Inflammatory macrophage treated with lipopolysaccharide for 4 hours (primary cell): ENCODE results near the gene ERGIC1.

Source experiments
- DNase-seq: peaks from one replicate; pipeline ENCODE4 v3.0.0-alpha.2; 2020

The ERGIC1 gene

GRCh38 chr5:172801179-172801671 is 32.8 kb upstream of the ERGIC1 start:
- DNase-seq: peak; percentile 88

- no peak for DNase-seq
These were observed 31.9 kb upstream of the ERGIC1 start for GRCh38 chr5:172802112-172802511.

DNA sequence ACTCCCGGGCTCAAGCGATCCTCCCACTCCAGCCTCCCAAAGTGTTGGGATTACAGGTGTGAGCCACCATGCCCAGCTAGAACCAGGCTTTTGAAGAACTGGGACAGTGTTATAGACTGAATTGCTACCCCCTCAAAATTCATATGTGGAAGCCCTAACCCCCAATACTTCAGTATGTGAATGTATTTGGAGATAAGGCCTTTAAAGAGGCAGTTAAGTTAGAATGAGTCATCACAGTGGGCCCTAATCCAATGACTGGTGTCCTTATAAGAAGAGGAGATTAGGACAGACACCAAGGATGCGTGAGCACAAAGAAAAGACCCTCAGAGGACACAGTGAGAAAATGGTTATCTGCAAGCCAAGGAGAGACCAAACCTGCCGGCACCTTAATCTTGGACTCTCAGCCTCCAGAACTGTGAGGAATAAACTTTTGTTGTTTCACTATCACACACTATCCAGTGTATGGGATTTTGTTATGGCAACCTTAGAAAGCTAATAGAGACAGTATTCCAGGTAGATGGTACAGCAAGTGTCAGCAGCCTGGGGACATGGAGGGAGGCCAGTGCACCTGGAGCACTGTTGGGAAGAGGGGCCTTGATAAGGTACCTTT is 31.4 kb upstream of the ERGIC1 start:
- DNase-seq: no peak

DNA sequence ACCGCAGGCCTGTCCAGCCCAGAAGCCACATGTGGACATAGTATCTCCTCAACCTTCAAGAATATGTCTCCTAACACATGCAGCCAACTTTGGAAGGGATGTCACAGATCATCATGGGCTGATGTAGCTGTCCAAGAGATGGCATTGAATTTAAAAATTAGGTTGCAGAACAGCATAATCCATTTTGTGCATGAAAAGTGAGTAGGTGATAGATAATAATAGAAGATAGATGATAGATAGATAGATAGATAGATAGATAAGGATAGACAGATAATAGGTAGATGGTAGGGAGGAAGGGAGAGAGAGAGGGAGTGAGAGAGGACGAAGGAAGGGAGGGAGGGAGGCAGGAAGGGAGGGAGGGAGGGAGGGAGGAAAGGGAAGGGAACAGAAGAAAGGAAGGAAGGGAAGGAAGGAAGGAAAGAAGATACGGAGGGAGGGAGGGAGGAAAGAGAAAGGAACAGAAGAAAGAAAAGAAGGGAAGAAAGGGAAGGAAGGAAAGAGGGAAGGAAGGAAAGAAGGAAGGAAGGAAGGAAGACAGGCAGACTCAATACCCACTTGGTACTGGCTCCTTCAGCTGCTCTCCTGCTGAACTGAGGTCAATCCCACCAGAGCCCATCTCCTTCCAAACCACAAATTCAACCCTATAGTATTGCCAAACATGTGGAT is 28.9 kb upstream of the ERGIC1 start:
- DNase-seq: no peak

DNA sequence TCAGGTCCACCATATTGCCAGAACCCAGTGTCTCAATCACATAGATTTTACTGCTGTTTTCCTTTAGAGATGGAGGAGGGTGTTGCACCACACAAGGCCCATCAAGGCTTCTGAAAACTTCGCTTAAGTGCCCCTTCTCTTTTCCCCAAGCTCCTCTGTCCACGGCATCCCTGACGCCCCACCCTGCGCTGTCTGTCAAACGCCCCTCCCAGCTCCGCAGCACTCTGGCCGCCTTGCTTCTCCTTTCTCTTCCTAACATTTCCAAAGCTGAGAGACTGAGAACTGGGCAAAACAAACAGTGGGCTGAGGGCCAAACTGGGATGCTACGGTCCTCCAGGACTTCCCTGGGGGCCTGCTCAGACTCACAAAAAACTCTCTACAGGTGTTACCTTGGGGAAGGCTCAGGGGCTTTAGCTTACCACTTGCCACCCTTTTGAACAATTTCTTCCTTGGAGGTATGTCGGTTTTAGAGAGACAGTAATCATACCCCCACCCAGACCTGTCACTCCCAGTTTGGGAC is 28.3 kb upstream of the ERGIC1 start:
- no peak for DNase-seq

DNA sequence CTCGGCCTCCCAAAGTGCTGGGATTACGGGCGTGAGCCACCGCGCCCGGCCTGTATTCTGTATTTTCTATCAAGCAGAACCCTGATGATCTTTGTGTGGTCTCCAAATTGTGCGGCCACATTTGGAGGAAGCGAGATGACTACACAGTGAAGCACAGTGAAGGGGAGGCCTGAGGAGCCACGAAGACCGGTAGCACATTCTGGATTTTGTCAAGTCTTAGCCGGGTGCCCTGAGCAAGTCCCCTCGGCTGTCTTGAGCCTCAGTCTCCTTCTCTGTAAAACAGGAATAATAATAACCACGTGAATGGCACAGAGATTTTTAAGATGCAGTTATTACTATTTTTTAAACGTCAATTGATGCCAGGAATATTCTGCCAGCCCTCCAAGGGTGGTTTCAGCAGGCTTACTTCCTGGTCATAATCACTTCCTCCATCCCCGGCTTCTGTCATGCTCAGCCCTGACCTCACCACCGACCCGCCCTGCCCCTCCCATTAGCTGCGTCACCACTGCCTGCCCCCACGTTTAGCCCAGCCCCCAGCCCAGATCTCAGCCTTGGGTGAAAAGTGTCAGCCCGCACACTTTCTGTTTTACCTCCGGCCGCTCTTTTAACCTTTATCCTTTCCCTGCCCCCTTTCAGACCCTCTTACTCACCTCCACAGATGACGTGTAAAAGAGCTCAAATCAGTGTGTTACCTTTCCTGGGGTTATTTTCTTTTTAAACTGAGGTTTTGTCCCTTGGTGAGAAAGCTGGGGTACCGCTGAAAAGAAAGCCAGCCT is 27.0 kb upstream of the ERGIC1 start:
- peak; percentile 96 for DNase-seq

GRCh38 chr5:172807766-172808311 is 26.2 kb upstream of the ERGIC1 start:
- no peak for DNase-seq

GRCh38 chr5:172809774-172810173 is 24.3 kb upstream of the ERGIC1 start:
- no peak for DNase-seq

- DNase-seq: peak; percentile 81
These were observed 23.1 kb upstream of the ERGIC1 start for GRCh38 chr5:172810996-172811395.

- peak; percentile 78 for DNase-seq
These were observed 18.4 kb upstream of the ERGIC1 start for GRCh38 chr5:172815631-172816030.

- DNase-seq: peak; percentile 84
These were observed 17.0 kb upstream of the ERGIC1 start for GRCh38 chr5:172816925-172817562.

DNA sequence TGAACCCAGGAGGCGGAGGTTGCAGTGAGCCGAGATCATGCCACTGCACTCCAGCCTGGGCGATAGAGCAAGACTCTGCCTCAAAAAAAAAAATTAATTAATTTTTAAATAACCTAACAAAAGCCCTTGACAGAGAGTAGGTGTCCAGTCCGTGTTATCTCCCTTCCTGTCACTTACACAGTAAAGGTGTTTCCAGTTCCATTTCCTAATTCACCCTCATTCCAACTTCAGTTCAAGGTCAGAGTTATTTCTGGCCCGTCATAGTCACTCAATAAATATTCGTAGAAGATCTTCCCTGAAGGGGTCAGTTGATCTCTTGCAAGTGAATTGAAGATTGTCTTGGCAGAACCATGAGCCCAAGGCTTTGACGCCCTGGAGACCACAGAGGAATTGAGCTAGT is 16.4 kb upstream of the ERGIC1 start:
- no peak for DNase-seq

DNA sequence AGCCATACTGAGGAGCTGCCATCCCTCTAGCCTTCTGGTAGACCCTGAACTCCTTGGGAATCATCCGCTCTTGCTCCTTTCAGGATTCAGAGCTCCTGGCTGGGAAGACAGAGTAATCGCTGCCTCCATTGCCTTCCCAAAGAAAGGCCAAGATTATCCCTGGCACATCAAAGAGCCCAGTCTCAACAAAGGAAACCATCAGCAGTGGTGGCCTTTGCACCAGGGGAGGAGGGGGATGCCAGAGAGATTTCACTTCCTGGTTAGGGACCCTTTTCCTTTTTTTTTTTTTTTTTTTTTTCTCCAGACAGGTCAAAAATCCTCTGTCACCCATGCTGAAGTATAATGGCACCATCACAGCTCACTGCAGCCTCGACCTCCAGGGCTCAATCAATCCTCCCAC is 16.0 kb upstream of the ERGIC1 start:
- no peak for DNase-seq

GRCh38 chr5:172819569-172819968 is 14.5 kb upstream of the ERGIC1 start:
- DNase-seq: no peak

DNA sequence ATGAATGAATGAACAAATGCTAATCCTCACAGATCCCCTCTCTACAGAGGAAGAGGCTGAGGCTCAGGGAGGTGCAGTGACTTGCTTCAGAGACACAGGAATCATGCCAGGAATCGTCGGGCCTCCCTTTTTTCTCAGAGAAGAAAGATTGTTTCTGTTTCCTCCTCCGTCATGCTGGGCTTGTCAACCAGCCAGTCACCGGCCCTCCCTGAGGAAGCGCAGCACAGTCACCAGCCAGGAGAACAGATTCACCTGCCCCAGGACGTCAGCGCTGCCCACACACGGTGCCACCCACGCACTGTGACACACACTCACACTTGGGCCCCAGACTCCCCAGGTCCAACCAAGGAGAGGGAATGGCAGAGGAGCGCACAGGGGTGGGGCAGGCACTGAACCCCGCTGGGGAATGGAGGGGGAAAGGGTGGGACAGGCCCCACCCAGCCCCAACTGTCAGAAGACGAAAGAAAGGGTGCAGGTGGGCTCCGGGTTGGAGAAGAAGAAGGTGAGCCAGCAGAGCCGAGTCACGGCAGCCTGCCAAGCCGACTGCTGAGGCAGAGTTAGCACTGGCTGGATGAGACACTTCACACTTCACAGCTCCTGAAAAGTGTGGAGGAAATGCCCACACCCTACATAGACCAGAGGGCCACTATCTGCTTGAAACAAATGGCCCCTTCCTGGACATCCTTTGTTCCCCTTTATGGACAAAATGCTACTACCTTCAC is 13.8 kb upstream of the ERGIC1 start:
- no peak for DNase-seq

DNA sequence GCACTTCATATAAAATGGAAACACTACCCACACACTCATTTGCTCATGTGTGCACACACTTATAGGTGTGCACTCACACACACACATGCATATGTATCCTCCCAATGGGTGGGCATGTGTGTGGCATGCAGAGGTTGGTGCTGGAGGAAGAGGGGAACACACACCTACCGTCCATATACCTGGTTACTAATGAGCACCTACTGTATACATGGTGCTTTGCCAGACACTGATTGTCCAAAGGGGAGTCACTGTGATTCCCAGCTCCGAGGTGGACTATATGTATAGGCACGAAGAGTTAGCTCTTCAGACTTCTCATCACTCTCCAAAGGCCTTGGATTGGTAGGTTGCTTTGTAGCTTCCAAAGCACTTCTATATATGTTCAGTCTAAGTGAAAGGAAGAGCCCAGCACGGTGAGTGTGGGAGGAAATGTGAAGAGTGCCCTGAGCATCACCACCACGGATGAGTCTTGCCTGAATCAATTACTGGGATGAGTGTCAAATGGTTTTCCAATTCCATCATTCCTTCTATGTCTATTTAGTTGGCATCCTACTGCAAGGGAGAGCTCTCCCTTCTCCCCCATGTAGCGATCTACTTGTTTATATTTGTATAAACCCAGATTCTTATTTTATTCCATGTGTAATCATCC is 12.6 kb upstream of the ERGIC1 start:
- DNase-seq: no peak

DNA sequence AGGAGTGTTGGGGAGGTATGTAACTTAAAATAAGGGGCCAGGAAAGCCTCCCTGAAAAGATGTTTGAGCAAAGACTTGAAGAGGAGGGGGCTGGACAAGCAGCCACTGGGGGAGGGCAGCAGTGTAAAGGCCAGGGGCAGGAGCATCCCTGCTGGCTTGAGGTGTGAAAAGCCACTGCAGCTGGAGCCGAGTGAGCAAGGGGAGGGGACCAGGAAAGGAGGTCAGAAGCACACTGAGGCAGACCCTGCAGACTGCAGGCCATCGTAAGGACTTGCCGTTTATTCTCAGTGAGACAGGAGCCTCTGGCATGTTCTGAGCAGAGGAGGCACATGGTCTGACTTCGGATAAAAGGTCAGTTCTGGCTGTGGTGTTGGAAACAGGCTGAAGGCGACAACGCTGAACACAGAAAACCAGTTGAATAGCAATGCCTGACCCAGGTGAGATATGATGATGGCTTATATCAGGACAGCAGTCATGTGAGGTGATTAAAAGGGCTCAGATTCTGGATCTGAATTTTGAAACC is 10.2 kb upstream of the ERGIC1 start:
- DNase-seq: no peak

GRCh38 chr5:172825610-172826204 is 8.3 kb upstream of the ERGIC1 start:
- DNase-seq: no peak

DNA sequence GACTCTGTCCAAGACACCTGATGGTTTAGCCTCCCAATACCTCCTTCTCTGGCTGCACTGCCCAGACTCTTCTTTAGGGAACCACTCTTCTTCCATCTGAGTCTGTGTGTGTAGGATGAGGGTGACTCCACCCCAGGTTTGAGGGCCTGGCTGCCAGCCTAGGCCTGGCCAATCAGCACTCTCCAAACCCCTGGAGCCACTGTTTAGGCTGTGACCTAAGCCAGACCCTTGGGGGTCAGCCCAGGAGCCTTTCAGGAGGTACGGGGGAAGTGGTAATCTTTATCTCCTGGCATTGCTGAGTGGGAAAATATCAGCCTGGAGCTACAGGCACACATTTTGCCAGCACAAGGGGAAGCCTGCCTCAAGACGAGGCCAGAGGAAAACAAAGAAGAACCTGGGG is 6.2 kb upstream of the ERGIC1 start:
- DNase-seq: peak; percentile 60

DNA sequence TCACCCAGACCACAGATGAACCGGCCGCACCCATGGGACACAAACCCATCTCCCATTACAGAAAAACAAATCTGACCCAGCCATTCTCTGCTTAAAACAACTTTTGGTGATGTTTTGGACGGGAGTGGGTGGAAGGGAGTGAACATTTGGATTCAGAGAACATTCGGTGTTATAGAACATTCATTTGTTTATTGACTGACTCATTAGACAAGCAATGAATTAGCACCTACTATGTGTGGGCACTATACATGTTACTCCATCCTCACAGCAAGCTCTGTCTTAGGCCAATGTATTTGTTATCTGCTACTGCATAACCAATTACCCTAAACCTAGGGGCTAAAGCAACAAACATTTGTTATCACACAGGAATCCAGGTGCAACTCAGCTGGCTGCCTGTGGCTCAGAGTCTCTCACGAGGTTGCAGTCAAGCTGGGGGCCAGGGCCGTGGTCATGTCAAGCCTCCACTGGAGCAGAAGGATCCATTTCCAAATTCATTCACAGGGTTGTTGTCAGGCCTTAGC is 5.1 kb upstream of the ERGIC1 start:
- DNase-seq: no peak
